HG02885 (cell line): ENCODE measurements around the gene BTD.

ENCODE experiments used
- ATAC-seq: cut with Tn5 transposase; IDR thresholded peaks from one replicate; pipeline ENCODE4 v1.9.1; 2021; ENCODE audit warnings: mild to moderate bottlenecking; ENCODE audit not compliant: unreplicated experiment, poor library complexity

The BTD gene

GRCh38 chr3:15601399-15602145 is at the start of gene BTD, which contains the start of gene HACL1:
BTD (plus strand) TSS chr3:15601745; CDS start chr3:15635440, 33,695 bp downstream.
HACL1 (minus strand) TSS chr3:15601569; CDS start chr3:15601463, 106 bp downstream.
- ATAC-seq: peak; percentile 93

- no peak for ATAC-seq
These were observed 49.6 kb upstream of the BTD start for GRCh38 chr3:15551902-15552301.

- no peak for ATAC-seq
These were observed 47.8 kb upstream of the BTD start for GRCh38 chr3:15553749-15554148.

- ATAC-seq: peak; percentile 92
These were observed 45.0 kb upstream of the BTD start for GRCh38 chr3:15556512-15556911.

- peak; percentile 69 for ATAC-seq
These were observed 44.0 kb upstream of the BTD start for GRCh38 chr3:15557511-15557946.

- ATAC-seq: no peak
These were observed 43.0 kb upstream of the BTD start for GRCh38 chr3:15558581-15558980.

- ATAC-seq: no peak
These were observed 39.0 kb upstream of the BTD start for GRCh38 chr3:15562560-15562959.

- ATAC-seq: no peak
These were observed 38.4 kb upstream of the BTD start for GRCh38 chr3:15563190-15563589.

GRCh38 chr3:15572138-15572537 is 29.4 kb upstream of the BTD start:
- no peak for ATAC-seq

- ATAC-seq: no peak
These were observed 26.1 kb upstream of the BTD start for GRCh38 chr3:15575446-15575845.

- ATAC-seq: no peak
These were observed 25.1 kb upstream of the BTD start for GRCh38 chr3:15576475-15576874.

GRCh38 chr3:15578289-15578867 is 23.2 kb upstream of the BTD start:
- ATAC-seq: no peak

- ATAC-seq: no peak
These were observed 22.5 kb upstream of the BTD start for GRCh38 chr3:15579051-15579450.

GRCh38 chr3:15581471-15582394 is 19.8 kb upstream of the BTD start:
- no peak for ATAC-seq

- ATAC-seq: no peak
These were observed 16.3 kb upstream of the BTD start for GRCh38 chr3:15585111-15585845.

GRCh38 chr3:15591242-15591641 is 10.3 kb upstream of the BTD start:
- no peak for ATAC-seq

- no peak for ATAC-seq
These were observed 9.6 kb upstream of the BTD start for GRCh38 chr3:15591928-15592327.

GRCh38 chr3:15592968-15593367 is 8.6 kb upstream of the BTD start:
- no peak for ATAC-seq

GRCh38 chr3:15595955-15596354 is 5.6 kb upstream of the BTD start:
- no peak for ATAC-seq

GRCh38 chr3:15601046-15601398 is 523 bp upstream of the BTD start:
- ATAC-seq: peak; percentile 8
